ENCODE results near the gene GASK1A. TPM values are rescaled to one million over a fixed set of nuclear protein-coding genes. Genes with fewer than 3 reads are reported as not detected.

Gene GASK1A
- total RNA-seq, 6 experiments from 2014 or later = 5.5 to 17.5 (median 10.5) TPM

- intact Hi-C loops (cut with DNase I) = loop anchor here (5.0 to 10.0 kb wide), 2 partner anchors 122 to 124 kb away; no protein-coding TSS in a partner anchor
- Histone ChIP-seq H3K4me1 (peaks cover 0 to 7% (median 0%) of the 10 kb centered on the region in 4 donors), H3K27me3 (no peaks in the 10 kb centered on the region), H3K4me3 (no peak overlapping the region), H3K36me3 (no peaks in the 10 kb centered on the region), H3K27ac (no peak overlapping the region), H3K9me3 (no peaks in the 10 kb centered on the region)
- ATAC-seq = no peak
- DNase-seq = no peak
- TF ChIP-seq POLR2A (IDR thresholded peaks at IDR 0.05) (no peak), CTCF (IDR thresholded peaks at IDR 0.05) (no peak)
- 89% methylated on average over 5 of the region's 6 CpGs for WGBS (ENCODE audit: insufficient coverage, low coverage, low lambda C conversion rate, missing lambda C conversion rate)
Measured at GRCh38 chr3:43086460-43087165, 107.5 kb downstream of the GASK1A start.

GRCh38 chr3:43087249-43087776 is 108.2 kb downstream of the GASK1A start:
- DNase-seq (peak; percentile 46 to 72 (median 70)), ATAC-seq (peak; percentile 93 to 97 (median 96))
- Histone ChIP-seq H3K27ac (no peak overlapping the region), H3K4me3 (no peak overlapping the region), H3K4me1 (peaks cover 0 to 7% (median 0%) of the 10 kb centered on the region in 4 donors), H3K27me3 (no peaks in the 10 kb centered on the region), H3K9me3 (no peaks in the 10 kb centered on the region), H3K36me3 (no peaks in the 10 kb centered on the region)
- intact Hi-C loops (cut with DNase I) = loop anchor here (5.0 to 10.0 kb wide), 2 partner anchors 123 to 125 kb away; no protein-coding TSS in a partner anchor
- WGBS (ENCODE audit: insufficient coverage, low coverage, low lambda C conversion rate, missing lambda C conversion rate) = 85% methylated on average over 3 of the region's 5 CpGs
- TF ChIP-seq CTCF (IDR thresholded peaks at IDR 0.05) = peak; percentile 40 to 67 (median 62)
- no peak for TF ChIP-seq POLR2A (IDR thresholded peaks at IDR 0.05)

GRCh38 chr3:43089081-43089480 is 110.0 kb downstream of the GASK1A start:
- ATAC-seq = no peak
- H3K36me3 ChIP-seq = no peaks in the 10 kb centered on the region
- no peak overlapping the region for H3K4me3 ChIP-seq
- H3K9me3 ChIP-seq = no peaks in the 10 kb centered on the region
- intact Hi-C loops (cut with DNase I) = loop anchor here (5.0 to 10.0 kb wide), 2 partner anchors 124 to 127 kb away; no protein-coding TSS in a partner anchor
- 90% methylated on average over 2 of the region's 4 CpGs for WGBS (ENCODE audit: insufficient coverage, low coverage, low lambda C conversion rate, missing lambda C conversion rate)
- H3K27ac ChIP-seq = no peak overlapping the region
- TF ChIP-seq POLR2A (IDR thresholded peaks at IDR 0.05) (no peak), CTCF (IDR thresholded peaks at IDR 0.05) (no peak)
- H3K4me1 ChIP-seq = peaks cover 0 to 7% (median 0%) of the 10 kb centered on the region in 4 donors
- no peak for DNase-seq
- no peaks in the 10 kb centered on the region for H3K27me3 ChIP-seq

GRCh38 chr3:43090238-43090637 is 111.1 kb downstream of the GASK1A start:
- no peak for TF ChIP-seq CTCF (IDR thresholded peaks at IDR 0.05)
- no peak for TF ChIP-seq POLR2A (IDR thresholded peaks at IDR 0.05)
- H3K27ac ChIP-seq = no peak overlapping the region
- 89% methylated on average over 3 of the region's 3 CpGs for WGBS (ENCODE audit: insufficient coverage, low coverage, low lambda C conversion rate, missing lambda C conversion rate)

More at GRCh38 chr3:43090238-43090637, 111.1 kb downstream of the GASK1A start:
- DNase-seq = no peak
- H3K9me3 ChIP-seq = no peaks in the 10 kb centered on the region
- no peaks in the 10 kb centered on the region for H3K36me3 ChIP-seq
- peaks cover 0 to 7% (median 0%) of the 10 kb centered on the region in 4 donors for H3K4me1 ChIP-seq
- intact Hi-C loops (cut with DNase I) = no loop called here
- no peaks in the 10 kb centered on the region for H3K27me3 ChIP-seq
- no peak for ATAC-seq
- no peak overlapping the region for H3K4me3 ChIP-seq
